GM21825 (cell line): ENCODE data around the gene GTSE1.
"Not testable (repeated sequence)": the region's sequence is repeated elsewhere in the genome, so short reads cannot be mapped to it uniquely, and the experiment has no call there.

ENCODE experiments used
- ATAC-seq: cut with Tn5 transposase; IDR thresholded peaks from one replicate; pipeline ENCODE4 v1.9.1; 2021; ENCODE audit warnings: mild to moderate bottlenecking, moderate library complexity; ENCODE audit not compliant: unreplicated experiment

The GTSE1 gene, protein sequence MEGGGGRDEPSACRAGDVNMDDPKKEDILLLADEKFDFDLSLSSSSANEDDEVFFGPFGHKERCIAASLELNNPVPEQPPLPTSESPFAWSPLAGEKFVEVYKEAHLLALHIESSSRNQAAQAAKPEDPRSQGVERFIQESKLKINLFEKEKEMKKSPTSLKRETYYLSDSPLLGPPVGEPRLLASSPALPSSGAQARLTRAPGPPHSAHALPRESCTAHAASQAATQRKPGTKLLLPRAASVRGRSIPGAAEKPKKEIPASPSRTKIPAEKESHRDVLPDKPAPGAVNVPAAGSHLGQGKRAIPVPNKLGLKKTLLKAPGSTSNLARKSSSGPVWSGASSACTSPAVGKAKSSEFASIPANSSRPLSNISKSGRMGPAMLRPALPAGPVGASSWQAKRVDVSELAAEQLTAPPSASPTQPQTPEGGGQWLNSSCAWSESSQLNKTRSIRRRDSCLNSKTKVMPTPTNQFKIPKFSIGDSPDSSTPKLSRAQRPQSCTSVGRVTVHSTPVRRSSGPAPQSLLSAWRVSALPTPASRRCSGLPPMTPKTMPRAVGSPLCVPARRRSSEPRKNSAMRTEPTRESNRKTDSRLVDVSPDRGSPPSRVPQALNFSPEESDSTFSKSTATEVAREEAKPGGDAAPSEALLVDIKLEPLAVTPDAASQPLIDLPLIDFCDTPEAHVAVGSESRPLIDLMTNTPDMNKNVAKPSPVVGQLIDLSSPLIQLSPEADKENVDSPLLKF

DNA sequence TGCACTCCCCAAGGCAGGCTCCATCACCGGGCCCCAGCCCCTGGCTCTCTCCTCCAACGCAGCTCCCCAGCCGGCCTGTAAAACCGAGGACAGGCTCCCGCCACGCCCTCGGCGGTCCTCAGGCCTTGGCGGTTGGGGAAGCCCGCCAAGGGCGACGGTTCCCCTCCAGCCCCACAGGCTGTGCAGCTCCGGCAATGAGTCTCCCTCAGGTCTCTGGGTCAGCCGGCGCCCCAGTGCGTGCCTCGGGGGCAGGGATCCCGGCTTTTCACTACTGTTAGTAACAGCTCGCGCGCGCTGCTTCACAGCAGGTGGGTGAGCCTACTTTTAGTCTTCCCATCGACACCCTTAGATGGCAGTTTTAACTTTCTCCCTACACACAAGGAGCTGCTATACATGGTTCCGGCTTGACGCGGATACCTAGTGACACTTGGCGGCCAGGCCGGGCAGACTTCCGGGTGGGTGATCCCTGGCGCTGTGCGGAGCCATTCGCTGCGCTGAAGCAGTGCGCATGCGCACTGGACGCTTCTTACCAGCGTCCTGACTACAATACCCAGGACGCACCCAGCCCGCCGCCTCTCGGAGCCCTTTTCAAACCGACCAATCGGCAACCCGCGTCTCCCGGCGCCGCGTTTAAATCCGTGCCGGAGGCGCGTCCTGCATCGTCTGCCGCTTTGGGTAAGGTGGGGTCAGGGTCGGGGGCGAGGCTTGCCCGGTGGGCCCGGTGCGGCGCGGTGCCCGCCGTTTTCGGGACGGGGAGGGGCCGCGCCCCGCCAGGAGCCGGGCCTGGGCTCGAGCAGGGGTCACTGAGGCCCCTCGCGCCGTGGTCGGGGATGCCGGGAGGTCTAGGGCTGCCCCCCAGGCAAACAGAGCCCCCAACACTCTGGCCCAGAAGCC, at the start of gene GTSE1:
Gene GTSE1 (plus strand): TSS at position 614 of the 894 bp plus-strand sequence. CDS start 531 bp downstream, outside the sequence.
- ATAC-seq: peak; percentile 84

DNA sequence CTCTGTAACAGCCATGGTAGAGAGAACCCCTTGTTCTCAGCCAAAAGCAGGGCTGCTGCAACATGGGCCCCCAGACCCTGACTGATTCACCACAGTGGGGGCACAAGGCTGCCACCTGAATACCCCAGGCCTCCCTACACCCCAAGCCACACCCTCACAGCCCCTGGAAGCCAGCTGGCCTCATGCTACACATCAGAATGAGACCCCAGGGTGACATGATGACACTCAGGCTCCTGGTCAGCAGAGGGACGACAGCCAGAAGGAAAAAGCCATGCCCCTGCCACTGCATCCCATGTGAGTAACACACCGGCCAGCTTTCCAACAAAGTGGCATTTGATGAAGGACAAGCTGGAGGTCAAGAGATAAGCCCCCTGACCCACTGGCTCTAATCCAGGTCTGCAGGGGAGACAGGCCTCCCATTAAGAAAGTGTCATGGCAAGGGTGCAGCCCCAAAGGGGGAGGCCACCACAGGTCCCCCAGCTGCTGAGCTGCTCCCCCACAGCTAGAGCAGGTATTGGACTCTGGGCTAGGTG, 49.2 kb upstream of the GTSE1 start:
- no peak for ATAC-seq

DNA sequence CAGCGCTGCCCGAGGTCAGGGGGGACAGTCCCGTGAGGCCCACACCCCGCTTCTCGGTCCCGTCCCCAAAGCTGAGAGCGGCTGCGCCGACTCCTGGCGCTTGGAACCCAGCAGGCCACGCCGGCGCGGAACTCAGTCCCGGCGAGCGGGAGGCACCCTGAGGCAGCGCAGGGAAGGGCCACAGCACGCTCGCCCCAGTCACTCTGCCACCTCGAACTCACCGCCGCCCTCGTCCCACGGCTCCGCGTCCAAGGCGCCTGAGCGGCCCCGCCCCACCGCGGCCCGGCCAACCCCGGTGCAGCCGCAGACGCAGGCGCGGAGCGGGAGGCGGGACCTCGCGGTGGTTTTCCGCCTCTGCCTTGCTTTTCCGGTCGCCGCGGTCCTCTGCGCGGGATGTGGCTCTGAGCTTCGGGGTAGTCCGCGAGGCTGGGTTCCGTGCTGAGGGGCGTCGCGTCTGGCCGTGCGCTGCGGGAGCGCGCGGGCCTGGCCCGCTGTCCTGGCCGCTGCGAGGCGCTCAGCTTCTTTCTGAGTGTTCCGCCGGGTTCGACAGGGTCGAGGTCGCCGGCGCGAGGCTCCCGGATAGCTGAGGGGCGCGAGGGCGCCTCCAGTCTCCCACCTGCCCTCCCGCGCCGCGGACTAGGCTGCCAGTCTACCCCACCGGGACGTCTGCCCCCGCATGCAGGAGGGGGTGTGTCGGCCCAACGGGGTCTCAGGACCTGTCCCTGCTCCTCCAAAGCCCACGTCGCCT, 46.5 kb upstream of the GTSE1 start, which contains the start of gene CDPF1:
Gene CDPF1 (minus strand): TSS at position 259 of the 748 bp plus-strand sequence. CDS start 2,009 bp downstream, outside the sequence.
- peak; percentile 83 for ATAC-seq

DNA sequence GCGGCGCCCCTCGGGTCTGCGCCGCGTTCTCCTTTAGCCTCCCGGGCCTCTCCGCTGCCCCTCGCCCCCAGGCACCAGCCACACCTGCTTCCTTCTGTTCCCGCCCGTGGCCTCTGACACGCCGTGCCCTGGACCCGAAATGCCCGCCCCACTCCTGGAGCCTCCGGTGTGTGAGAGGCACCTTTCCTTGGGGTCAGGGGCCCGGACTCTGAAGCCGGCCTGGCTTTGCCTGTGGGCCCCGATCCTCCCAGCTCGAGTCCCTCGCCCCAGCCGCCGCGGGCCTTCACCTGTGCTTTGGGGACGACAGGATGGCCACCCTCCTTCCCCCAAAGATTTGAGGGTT, 45.9 kb upstream of the GTSE1 start:
- no peak for ATAC-seq

DNA sequence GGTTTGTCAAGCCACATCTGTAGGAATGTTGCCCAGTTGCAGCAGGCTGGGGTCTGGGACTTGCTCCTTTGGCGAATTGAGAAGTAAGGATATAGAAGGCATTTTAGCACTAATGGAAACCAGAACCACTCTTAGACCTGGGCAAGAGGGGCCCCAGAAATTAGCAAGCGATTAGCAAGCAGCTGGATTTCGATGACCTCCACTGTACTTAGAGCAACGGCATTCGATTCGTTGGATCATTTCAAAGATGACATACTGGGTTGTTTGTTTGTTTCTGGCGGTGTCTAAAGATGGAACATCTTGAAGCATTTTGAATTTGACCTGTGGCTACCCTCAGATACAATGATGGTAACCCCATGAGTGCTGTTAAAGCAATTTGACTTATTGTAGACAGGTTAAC, 45.4 kb upstream of the GTSE1 start:
- no peak for ATAC-seq

DNA sequence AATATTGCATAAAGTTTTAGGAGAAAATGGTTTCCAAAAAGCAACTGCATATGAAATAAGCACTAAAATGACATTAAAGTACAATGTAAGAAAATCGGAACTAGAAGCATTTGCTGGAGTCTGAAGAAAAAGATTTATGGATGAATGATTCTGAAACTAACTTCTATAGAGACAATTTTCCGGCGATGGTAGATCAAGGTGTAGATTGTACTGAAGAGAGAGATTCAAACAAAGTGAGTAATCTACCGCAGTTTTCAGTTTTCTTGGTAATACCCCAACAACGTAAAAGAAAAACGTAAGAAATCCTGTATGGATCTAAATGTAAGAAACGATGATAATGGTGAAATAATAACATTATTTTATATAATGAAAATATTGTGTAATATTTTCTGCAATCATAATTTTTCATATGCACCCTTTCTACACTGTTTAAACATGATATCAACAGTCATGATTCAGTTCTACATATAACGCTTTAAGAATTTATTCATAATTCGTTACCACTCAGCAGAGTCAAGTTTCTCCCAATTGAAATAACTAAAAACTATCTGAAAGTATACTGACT, 44.8 kb upstream of the GTSE1 start:
- no peak for ATAC-seq

DNA sequence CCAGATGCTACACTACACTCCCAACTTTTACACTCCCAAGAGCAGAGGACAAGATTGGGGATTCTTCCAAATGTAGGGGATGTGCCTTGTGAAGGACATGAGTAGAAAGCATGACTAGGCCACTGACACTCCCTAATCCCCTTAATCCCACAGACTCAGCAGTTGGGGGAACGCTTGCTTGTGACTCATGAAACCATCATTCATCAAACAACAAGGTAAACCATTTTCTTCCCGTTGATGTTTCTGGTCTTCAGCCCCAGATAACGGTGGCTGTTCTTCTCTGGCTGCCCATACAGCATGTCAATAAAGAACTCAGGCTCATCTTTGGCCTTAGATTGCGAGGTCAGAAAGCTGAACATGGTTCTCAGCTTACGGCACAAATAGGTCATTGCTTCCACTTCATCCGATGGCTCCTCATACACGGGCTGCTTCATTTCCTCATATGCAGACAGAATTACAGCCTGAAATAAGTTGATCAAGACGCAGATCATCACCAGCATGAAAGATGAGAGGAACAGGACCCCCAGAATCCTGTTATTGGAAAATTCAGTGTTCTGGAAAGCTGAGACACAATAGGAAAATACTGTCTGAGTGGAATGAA, 40.2 kb upstream of the GTSE1 start:
- ATAC-seq: no peak

DNA sequence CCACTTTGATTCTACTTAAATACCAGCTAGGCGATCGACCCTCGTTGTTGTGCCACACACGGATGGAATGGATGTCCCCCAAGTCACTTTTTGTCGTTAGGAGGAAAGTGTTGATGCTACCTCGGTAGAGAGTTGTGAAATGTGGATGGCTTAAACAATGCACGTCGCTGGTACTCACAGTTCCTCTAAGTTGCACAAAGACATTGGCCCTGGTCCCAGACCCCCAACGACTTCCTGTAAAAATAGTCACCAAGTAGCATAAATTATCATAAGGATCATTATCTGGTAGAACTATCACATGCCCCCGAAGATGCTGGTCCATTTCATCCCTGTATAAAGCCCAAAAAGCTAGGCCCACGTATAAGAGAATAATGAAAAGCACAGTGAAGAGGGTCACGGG, 37.3 kb upstream of the GTSE1 start:
- no peak for ATAC-seq

DNA sequence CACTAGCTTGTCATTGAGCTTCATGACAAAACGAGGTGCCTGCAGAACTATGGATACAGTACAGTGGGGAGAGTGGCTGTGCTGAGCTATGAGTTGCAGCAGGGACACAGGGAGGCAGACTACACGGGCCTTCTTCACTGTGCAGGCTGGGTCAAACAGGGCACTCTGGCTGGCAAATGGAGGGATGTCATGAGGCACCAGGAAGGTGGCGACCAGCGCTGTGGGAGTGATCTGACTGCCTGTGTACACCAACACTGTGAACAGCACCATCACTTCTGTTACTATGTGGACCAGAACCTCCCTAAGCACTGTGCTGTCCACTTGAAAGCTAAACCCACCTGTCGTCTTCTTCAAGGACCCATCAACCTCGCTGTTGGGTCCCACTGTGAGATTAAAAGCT, 36.6 kb upstream of the GTSE1 start:
- no peak for ATAC-seq

DNA sequence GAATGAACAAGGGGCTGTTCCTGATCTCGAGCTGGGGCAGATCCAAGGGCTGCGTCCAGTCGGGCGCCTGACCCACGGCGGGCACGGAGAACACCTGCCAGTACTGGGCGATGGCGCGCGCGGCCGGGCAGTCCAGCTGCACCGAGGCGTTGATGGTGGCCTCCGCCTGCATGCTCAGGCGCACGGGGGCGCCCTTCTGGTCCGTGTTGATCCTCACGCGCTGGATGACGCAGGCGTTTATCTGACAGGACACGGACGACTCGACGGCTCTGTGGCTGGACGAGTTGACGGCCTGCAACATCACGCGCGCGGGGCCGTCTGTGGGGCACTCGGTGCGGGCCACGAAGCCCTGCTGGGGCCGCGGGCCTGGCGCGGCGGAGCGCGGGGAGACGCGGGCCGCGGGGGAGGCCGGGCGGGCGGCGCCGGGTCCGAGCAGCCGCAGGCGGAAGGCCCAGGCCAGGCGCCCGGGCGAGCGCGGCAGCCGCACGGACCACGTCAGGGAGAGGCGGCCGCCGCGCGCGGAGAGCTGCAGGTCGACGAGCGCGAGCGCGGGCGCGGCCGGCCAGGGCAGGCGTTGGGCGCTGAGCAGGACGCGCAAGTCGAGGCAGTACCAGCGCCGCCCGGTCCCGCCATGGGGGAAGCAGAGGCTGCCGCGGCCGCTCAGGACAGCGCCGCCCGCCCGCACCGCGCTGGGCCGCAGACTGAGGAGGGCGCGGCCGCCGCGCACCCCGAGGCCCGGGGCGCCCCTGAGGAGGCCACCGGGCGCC, 34.0 kb upstream of the GTSE1 start:
- no peak for ATAC-seq

DNA sequence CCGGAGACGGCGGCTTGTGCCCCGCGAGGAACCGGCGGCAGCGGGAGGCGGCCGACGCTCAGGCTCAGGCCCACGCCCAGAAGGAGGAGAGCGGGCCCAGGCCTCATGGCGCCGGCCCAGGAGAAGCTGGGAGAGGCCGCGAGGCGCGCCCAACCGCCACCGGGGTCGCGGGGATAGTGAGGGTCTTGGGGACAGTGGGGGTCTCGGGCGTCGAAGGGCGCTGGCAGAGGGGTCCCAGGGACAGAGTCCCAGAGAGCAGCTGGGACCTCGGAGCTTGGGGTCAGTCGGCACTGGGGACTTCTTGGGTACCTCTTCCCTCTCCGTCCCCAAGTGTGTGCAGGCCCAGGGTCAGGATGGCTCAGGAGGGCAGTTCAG, 33.5 kb upstream of the GTSE1 start, which contains the start of gene PKDREJ:
Gene PKDREJ (minus strand): TSS at position 128 of the 375 bp plus-strand sequence. CDS start 21 bp downstream, at position 107.
- ATAC-seq: no peak

DNA sequence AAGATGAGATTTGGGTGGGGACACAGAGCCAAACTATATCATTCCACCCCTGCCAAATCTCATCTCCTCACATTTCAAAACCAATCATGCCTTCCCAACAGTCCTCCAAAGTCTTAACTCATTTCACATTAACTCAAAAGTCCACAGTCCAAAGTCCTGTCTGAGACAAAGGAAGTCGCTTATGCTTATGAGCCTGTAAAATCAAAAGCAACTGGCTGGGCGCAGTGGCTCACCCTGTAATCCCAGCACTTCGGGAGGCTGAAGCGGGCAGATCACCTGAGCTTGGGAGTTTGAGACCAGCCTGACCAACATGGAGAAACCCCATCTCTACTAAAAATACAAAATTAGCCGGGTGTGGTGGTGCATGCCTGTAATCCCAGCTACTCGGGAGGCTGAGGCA, 32.1 kb upstream of the GTSE1 start:
- not testable (repeated sequence) for ATAC-seq

DNA sequence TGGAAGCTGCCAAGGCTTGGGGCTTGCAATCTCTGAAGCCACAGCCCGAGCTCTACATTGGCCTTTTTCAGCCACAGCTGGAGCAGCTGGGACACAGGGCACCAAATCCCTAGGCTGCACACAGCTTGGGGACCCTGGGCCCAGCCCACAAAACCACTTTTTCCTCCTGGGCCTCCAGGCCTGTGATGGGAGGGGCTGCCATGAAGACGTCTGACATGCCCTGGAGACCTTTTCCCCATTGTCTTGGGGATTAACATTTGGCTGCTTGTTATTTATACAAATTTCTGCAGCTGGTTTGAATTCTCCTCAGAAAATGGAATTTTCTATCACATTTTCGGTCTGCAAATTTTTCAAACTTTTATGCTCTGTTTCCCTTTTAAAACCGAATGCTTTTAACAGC, 31.0 kb upstream of the GTSE1 start:
- not testable (repeated sequence) for ATAC-seq

DNA sequence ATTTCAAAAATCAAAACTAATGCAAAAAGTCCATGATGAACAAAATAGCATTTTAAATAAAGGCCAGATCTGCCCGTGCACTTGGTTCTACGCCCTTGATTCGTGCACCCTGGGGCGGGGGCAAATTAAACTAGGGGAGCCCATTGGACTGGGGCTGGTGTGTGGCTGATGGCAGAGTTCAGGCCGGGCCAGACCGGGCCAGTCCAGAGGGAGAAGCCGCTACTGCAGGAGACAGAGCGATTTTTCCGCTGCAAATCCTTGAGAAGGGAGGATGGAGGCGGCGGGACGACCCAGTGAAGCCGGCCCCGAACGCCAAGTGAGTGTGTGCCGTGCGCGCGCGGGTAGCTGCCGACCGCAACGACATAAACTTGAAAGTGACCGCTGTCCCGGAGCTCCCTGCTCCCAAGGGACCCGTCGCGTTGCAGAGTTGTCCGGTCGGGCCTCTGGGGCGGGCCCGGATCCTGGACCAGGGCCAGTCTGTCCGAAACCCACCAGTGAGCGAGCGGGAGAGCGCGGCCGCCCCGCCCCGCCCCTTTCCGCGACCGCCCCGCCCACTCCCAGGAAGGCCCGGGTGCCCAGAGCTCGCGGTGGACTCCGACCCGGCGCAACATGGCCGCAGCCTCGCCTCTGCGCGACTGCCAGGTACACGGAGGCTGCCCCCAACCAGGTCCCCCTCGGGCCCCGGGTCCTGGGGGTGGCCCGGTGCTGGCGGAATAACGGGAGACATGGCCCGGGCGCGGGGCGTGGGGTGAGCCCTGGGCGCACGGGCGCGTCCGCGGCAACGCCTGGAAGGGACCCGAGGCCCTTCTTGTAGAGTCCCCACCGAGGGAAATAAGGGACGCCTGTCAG, 29.0 kb upstream of the GTSE1 start, which contains the start of gene TTC38:
Gene TTC38 (plus strand): TSS at position 578 of the 849 bp plus-strand sequence. CDS start 32 bp downstream, at position 610.
- ATAC-seq: peak; percentile 80

DNA sequence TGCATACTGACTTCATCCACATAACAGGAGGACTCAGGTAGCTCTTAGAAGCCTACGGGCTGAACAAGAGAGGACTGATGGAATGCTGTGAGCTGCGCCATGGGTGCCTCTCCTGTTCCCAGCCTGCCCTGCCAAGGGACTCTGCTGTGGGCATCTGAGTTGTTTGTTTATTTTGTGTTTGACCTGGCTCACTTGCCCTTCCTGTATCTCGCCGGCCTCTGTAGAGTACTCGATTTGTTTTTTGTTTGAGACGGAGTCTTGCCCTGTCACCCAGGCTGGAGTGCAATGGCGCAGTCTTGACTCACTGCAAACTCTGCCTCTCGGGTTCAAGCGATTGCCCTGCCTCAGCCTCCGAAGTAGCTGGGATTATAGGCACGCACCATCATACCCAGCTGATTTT, 27.1 kb upstream of the GTSE1 start:
- ATAC-seq: no peak

DNA sequence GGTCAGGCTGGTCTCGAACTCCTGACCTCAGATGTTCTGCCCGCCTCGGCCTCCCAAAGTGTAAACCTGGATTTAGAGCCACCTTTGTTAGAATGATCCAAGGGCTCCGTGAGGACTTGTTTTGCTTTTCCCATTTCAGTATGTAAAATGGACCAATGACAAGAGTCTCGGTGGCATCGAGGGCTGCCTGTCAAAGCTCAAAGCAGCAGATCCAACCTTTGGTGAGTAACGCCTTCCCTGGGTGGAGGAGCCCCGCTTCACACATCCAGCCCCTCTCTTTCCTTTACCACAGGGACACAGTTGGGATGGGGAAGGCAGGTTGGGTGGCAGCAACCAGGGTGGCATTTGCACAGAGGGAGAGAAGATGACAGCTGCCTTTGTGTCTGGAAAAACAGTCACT, 24.5 kb upstream of the GTSE1 start:
- no peak for ATAC-seq

DNA sequence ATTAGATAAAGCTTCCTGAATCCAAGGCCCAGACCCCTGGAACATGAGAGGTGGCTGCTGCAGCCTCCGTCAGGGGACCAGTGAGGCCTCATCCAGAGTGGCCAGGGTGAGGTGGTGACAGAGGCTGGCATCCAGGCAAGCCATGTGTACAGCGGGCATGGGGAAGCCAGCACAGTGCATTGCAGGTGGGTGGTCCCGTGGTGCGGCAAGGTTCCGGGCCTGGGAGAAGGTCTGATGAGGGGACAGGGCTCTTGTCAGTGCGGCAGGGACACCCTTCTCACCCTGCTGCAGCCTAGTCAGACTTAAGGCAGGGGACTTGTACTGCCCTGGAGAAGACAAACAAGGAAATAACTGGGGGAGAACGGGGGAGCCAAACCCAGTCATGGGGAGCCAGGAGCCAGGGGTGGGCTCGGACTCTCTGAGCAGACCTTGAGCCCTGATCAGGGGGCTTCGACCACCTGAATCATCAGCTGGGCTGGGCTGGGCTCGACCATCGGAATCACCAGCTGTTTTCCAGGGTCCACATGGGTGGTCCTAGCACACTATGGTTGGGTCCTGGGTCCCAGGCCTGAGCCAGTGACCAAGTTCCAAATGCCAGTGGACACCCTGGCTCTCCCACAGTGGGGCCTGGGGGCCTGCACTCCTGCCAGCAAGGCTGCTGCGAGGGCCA, 23.8 kb upstream of the GTSE1 start:
- ATAC-seq: no peak
